ENCODE measurements around the gene VSNL1. TPM values are rescaled to one million over a fixed set of nuclear protein-coding genes. Genes with fewer than 3 reads are reported as not detected.

The VSNL1 gene
- total RNA-seq, 1 donor from 2014 or later: not detected

GRCh38 chr2:17652681-17653394, 112.3 kb downstream of the VSNL1 start:
- Mint-ChIP-seq H3K27me3 (ENCODE audit: insufficient read depth) (no peaks in the 10 kb centered on the region), H3K36me3 (ENCODE audit: low read depth) (peaks cover 1% of the 10 kb centered on the region), H3K4me1 (ENCODE audit: low read depth) (no peaks in the 10 kb centered on the region), H3K9me3 (no peaks in the 10 kb centered on the region), H3K27ac (no peak overlapping the region), H3K4me3 (no peak overlapping the region)
- intact Hi-C loops (cut with micrococcal nuclease): no loop called here
- no peak for DNase-seq (ENCODE audit: low spot score)

- DNase-seq (ENCODE audit: low spot score): no peak
- H3K36me3 Mint-ChIP-seq (ENCODE audit: low read depth): peaks cover 16% of the 10 kb centered on the region
- H3K9me3 Mint-ChIP-seq: no peaks in the 10 kb centered on the region
- H3K27ac Mint-ChIP-seq: no peak overlapping the region
- peaks cover 18% of the 10 kb centered on the region for H3K4me1 Mint-ChIP-seq (ENCODE audit: low read depth)
- H3K27me3 Mint-ChIP-seq (ENCODE audit: insufficient read depth): no peaks in the 10 kb centered on the region
- intact Hi-C loops (cut with micrococcal nuclease): loop anchor here (1.0 kb wide), 1 partner anchor 11 kb away; no protein-coding TSS in a partner anchor
- no peak overlapping the region for H3K4me3 Mint-ChIP-seq
Measured at GRCh38 chr2:17657759-17658158, 117.3 kb downstream of the VSNL1 start.

GRCh38 chr2:17658251-17658843, 117.9 kb downstream of the VSNL1 start:
- Mint-ChIP-seq H3K4me3 (no peak overlapping the region), H3K36me3 (ENCODE audit: low read depth) (peaks cover 19% of the 10 kb centered on the region), H3K9me3 (no peaks in the 10 kb centered on the region), H3K4me1 (ENCODE audit: low read depth) (peaks cover 18% of the 10 kb centered on the region), H3K27ac (peak overlapping the region; percentile 20), H3K27me3 (ENCODE audit: insufficient read depth) (no peaks in the 10 kb centered on the region)
- no peak for DNase-seq (ENCODE audit: low spot score)
- intact Hi-C loops (cut with micrococcal nuclease): loop anchor here (1.0 kb wide), 1 partner anchor 12 kb away; no protein-coding TSS in a partner anchor

- Mint-ChIP-seq H3K36me3 (ENCODE audit: low read depth) (peaks cover 19% of the 10 kb centered on the region), H3K27ac (no peak overlapping the region), H3K27me3 (ENCODE audit: insufficient read depth) (no peaks in the 10 kb centered on the region), H3K9me3 (no peaks in the 10 kb centered on the region), H3K4me1 (ENCODE audit: low read depth) (peaks cover 18% of the 10 kb centered on the region), H3K4me3 (no peak overlapping the region)
- no peak for DNase-seq (ENCODE audit: low spot score)
- intact Hi-C loops (cut with micrococcal nuclease): no loop called here
Measured at GRCh38 chr2:17660219-17660618, 119.7 kb downstream of the VSNL1 start.

- H3K4me3 Mint-ChIP-seq: no peak overlapping the region
- peaks cover 20% of the 10 kb centered on the region for H3K36me3 Mint-ChIP-seq (ENCODE audit: low read depth)
- H3K27me3 Mint-ChIP-seq (ENCODE audit: insufficient read depth): no peaks in the 10 kb centered on the region
Measured at GRCh38 chr2:17661460-17661859, 121.0 kb downstream of the VSNL1 start.

GRCh38 chr2:17662723-17663122, 122.2 kb downstream of the VSNL1 start:
- Mint-ChIP-seq H3K4me1 (ENCODE audit: low read depth) (peaks cover 18% of the 10 kb centered on the region), H3K27ac (no peak overlapping the region), H3K27me3 (ENCODE audit: insufficient read depth) (no peaks in the 10 kb centered on the region), H3K4me3 (no peak overlapping the region), H3K36me3 (ENCODE audit: low read depth) (peaks cover 20% of the 10 kb centered on the region), H3K9me3 (no peaks in the 10 kb centered on the region)
- no peak for DNase-seq (ENCODE audit: low spot score)
- intact Hi-C loops (cut with micrococcal nuclease): no loop called here

More at GRCh38 chr2:17661460-17661859, 121.0 kb downstream of the VSNL1 start:
- Mint-ChIP-seq H3K4me1 (ENCODE audit: low read depth) (peaks cover 18% of the 10 kb centered on the region), H3K27ac (no peak overlapping the region), H3K9me3 (no peaks in the 10 kb centered on the region)
- no peak for DNase-seq (ENCODE audit: low spot score)
- intact Hi-C loops (cut with micrococcal nuclease): no loop called here

- Mint-ChIP-seq H3K9me3 (no peaks in the 10 kb centered on the region), H3K27me3 (ENCODE audit: insufficient read depth) (no peaks in the 10 kb centered on the region), H3K27ac (no peak overlapping the region), H3K4me1 (ENCODE audit: low read depth) (peaks cover 4% of the 10 kb centered on the region), H3K36me3 (ENCODE audit: low read depth) (peaks cover 26% of the 10 kb centered on the region), H3K4me3 (no peak overlapping the region)
- no peak for DNase-seq (ENCODE audit: low spot score)
- intact Hi-C loops (cut with micrococcal nuclease): no loop called here
Measured at GRCh38 chr2:17664534-17664933, 124.0 kb downstream of the VSNL1 start.

GRCh38 chr2:17667898-17668297, 127.4 kb downstream of the VSNL1 start:
- no peaks in the 10 kb centered on the region for H3K9me3 Mint-ChIP-seq
- DNase-seq (ENCODE audit: low spot score): no peak
- no peaks in the 10 kb centered on the region for H3K27me3 Mint-ChIP-seq (ENCODE audit: insufficient read depth)
- no peak overlapping the region for H3K4me3 Mint-ChIP-seq
- no peaks in the 10 kb centered on the region for H3K4me1 Mint-ChIP-seq (ENCODE audit: low read depth)
- intact Hi-C loops (cut with micrococcal nuclease): no loop called here
- peaks cover 18% of the 10 kb centered on the region for H3K36me3 Mint-ChIP-seq (ENCODE audit: low read depth)
- H3K27ac Mint-ChIP-seq: no peak overlapping the region

GRCh38 chr2:17672583-17673317, 132.3 kb downstream of the VSNL1 start:
- no peaks in the 10 kb centered on the region for H3K9me3 Mint-ChIP-seq
- intact Hi-C loops (cut with micrococcal nuclease): loop anchor here (5.0 kb wide), 1 partner anchor 200 kb away; no protein-coding TSS in a partner anchor

GRCh38 chr2:17674817-17675216, 134.3 kb downstream of the VSNL1 start:
- no peak overlapping the region for H3K4me3 Mint-ChIP-seq
- no peaks in the 10 kb centered on the region for H3K9me3 Mint-ChIP-seq
- H3K27me3 Mint-ChIP-seq (ENCODE audit: insufficient read depth): no peaks in the 10 kb centered on the region
- H3K36me3 Mint-ChIP-seq (ENCODE audit: low read depth): peaks cover 17% of the 10 kb centered on the region
- intact Hi-C loops (cut with micrococcal nuclease): loop anchor here (5.0 kb wide), 1 partner anchor 203 kb away; no protein-coding TSS in a partner anchor
- no peak for DNase-seq (ENCODE audit: low spot score)
- no peak overlapping the region for H3K27ac Mint-ChIP-seq
- no peaks in the 10 kb centered on the region for H3K4me1 Mint-ChIP-seq (ENCODE audit: low read depth)

More at GRCh38 chr2:17672583-17673317, 132.3 kb downstream of the VSNL1 start:
- no peak overlapping the region for H3K4me3 Mint-ChIP-seq
- H3K36me3 Mint-ChIP-seq (ENCODE audit: low read depth): peaks cover 24% of the 10 kb centered on the region
- H3K27ac Mint-ChIP-seq: no peak overlapping the region
- DNase-seq (ENCODE audit: low spot score): no peak
- H3K4me1 Mint-ChIP-seq (ENCODE audit: low read depth): no peaks in the 10 kb centered on the region
- H3K27me3 Mint-ChIP-seq (ENCODE audit: insufficient read depth): no peaks in the 10 kb centered on the region

GRCh38 chr2:17680119-17680518, 139.6 kb downstream of the VSNL1 start:
- Mint-ChIP-seq H3K36me3 (ENCODE audit: low read depth) (peaks cover 25% of the 10 kb centered on the region), H3K9me3 (no peaks in the 10 kb centered on the region), H3K4me3 (no peak overlapping the region), H3K27me3 (ENCODE audit: insufficient read depth) (no peaks in the 10 kb centered on the region), H3K27ac (no peak overlapping the region), H3K4me1 (ENCODE audit: low read depth) (no peaks in the 10 kb centered on the region)
- no peak for DNase-seq (ENCODE audit: low spot score)
- intact Hi-C loops (cut with micrococcal nuclease): no loop called here

- H3K4me3 Mint-ChIP-seq: no peak overlapping the region
- peaks cover 21% of the 10 kb centered on the region for H3K36me3 Mint-ChIP-seq (ENCODE audit: low read depth)
- no peak overlapping the region for H3K27ac Mint-ChIP-seq
- no peak for DNase-seq (ENCODE audit: low spot score)
- H3K9me3 Mint-ChIP-seq: no peaks in the 10 kb centered on the region
- H3K27me3 Mint-ChIP-seq (ENCODE audit: insufficient read depth): no peaks in the 10 kb centered on the region
- intact Hi-C loops (cut with micrococcal nuclease): no loop called here
- H3K4me1 Mint-ChIP-seq (ENCODE audit: low read depth): no peaks in the 10 kb centered on the region
Measured at GRCh38 chr2:17682098-17682857, 141.8 kb downstream of the VSNL1 start.
